HCT116 (cell line): ENCODE data around the gene S100A11. TPM values are rescaled to one million over a fixed set of nuclear protein-coding genes. Genes with fewer than 3 reads are reported as not detected.
A peak's percentile ranks its signal among the peaks of the same experiment; 100 is the strongest.

Source experiments
- ATAC-seq: fragments of 200-7000 bp; cut with Tn5 transposase; 2 replicates; pipeline ENCODE4 v1.9.1; 2020; ENCODE audit warnings: mild to moderate bottlenecking, moderate library complexity
- BruUV-seq: library from RNA; stranded (reverse); fragments of 400-500 nt; replicated peaks from 2 replicates; lab custom pipeline; 2021; lab: Mats Ljungman, UMichigan
- CTCF ChIA-PET: fragments of 300-600 bp; sonication (Branson Sonifier 250); formaldehyde crosslinking; loops from one replicate; lab custom pipeline; 2021; ENCODE audit warnings: antibody characterized with exemption; lab: Charles Lee
- POLR2A ChIA-PET: fragments of 300-600, 350-600 bp; sonication (Branson Sonifier 250); formaldehyde crosslinking; loops from one replicate; lab custom pipeline; 2021; ENCODE audit warnings: antibody characterized with exemption; lab: Charles Lee
- RAD21 ChIA-PET, 2 experiments: fragments of 300-600 bp; sonication (Branson Sonifier 250); formaldehyde crosslinking; loops; one replicate each; lab custom pipeline; 2023; ENCODE audit warnings: low total read pairs in 2 of 2; ENCODE audit not compliant: uncharacterized antibody in 2 of 2, unreplicated experiment in 2 of 2, low non-redundant PET in 1 of 2; lab: Charles Lee
- DNase-seq: peaks from one replicate; pipeline ENCODE4 v3.0.0-alpha.2; 2010; ENCODE audit warnings: low read depth, low spot score
- H2AFZ ChIP-seq: fragments of 200-600 bp; shearing (Covaris generic), sonication (generic); 2 replicates; pipeline ENCODE4 v1.6.1; 2017; ENCODE audit warnings: low read depth, mixed run types, mixed read lengths, antibody characterized with exemption, low read length; ENCODE audit not compliant: poor library complexity, severe bottlenecking
- H3K27ac ChIP-seq: 2 replicates; pipeline ENCODE4 v1.5.1; 2012; ENCODE audit warnings: low read depth, low read length
- H3K27me3 ChIP-seq: fragments of 200-600 bp; sonication (generic); 2 replicates; pipeline ENCODE4 v1.6.1; 2016; ENCODE audit warnings: mixed run types, low read length, mixed read lengths; ENCODE audit not compliant: insufficient read depth
- H3K36me3 ChIP-seq, 2 experiments: fragments of 200-500 bp in 1 of 2; fragments of 200-600 bp in 1 of 2; sonication (Bioruptor generic) in 1 of 2; sonication (generic) in 1 of 2; 2 replicates each; pipeline versions ENCODE4 v1.5.1 to v1.6.1; 2014 to 2016; ENCODE audit warnings: low read length in 2 of 2, inconsistent platforms in 1 of 2, mixed read lengths in 1 of 2, mixed run types in 1 of 2; ENCODE audit not compliant: insufficient read depth in 2 of 2, control insufficient read depth in 1 of 2
- H3K4me1 ChIP-seq, 2 experiments: fragments of 200-600 bp in 1 of 2; sonication (generic) in 1 of 2; 2 replicates each; pipeline versions ENCODE4 v1.5.1 to v1.6.1; 2012 to 2017; ENCODE audit warnings: low read length in 2 of 2, inconsistent platforms in 1 of 2, mild to moderate bottlenecking in 1 of 2, mixed read lengths in 1 of 2, mixed run types in 1 of 2, moderate library complexity in 1 of 2; ENCODE audit not compliant: insufficient read depth in 2 of 2, control insufficient read depth in 1 of 2
- H3K4me2 ChIP-seq: fragments of 200-600 bp; sonication (generic); 2 replicates; pipeline ENCODE4 v1.6.1; 2017; ENCODE audit warnings: mixed run types, low read length, mixed read lengths
- H3K4me3 ChIP-seq, 2 experiments: fragments of 200-600 bp in 1 of 2; sonication (generic) in 1 of 2; replicated peaks in 1 of 2; 2 replicates each; pipeline ENCODE4 v1.5.1; 2011 to 2016; ENCODE audit warnings: low read length in 2 of 2, control low read depth in 1 of 2, low read depth in 1 of 2, mild to moderate bottlenecking in 1 of 2, mixed read lengths in 1 of 2, mixed run types in 1 of 2
- H3K79me2 ChIP-seq: fragments of 200-600 bp; sonication (generic); 2 replicates; pipeline ENCODE4 v1.6.1; 2017; ENCODE audit warnings: mild to moderate bottlenecking, mixed run types, low read length, moderate library complexity, mixed read lengths; ENCODE audit not compliant: insufficient read depth
- H3K9ac ChIP-seq: fragments of 200-600 bp; sonication (generic); 2 replicates; pipeline ENCODE4 v1.6.1; 2016; ENCODE audit warnings: low read length, mixed read lengths
- H3K9me2 ChIP-seq: fragments of 200-600 bp; sonication (generic), shearing (Covaris generic); 2 replicates; pipeline ENCODE4 v1.6.1; 2017; ENCODE audit warnings: mixed run types, mild to moderate bottlenecking, moderate library complexity; ENCODE audit not compliant: insufficient read depth
- H3K9me3 ChIP-seq, 2 experiments: fragments of 200-500 bp in 1 of 2; fragments of 200-600 bp in 1 of 2; sonication (Bioruptor generic) in 1 of 2; sonication (generic) in 1 of 2; 2 replicates each; pipeline ENCODE4 v1.6.1; 2014 to 2017; ENCODE audit warnings: low read length in 2 of 2, mixed read lengths in 2 of 2, inconsistent platforms in 1 of 2, low read depth in 1 of 2, mild to moderate bottlenecking in 1 of 2, mixed run types in 1 of 2, moderate library complexity in 1 of 2; ENCODE audit not compliant: control insufficient read depth in 1 of 2, insufficient read depth in 1 of 2
- H4K20me1 ChIP-seq: fragments of 200-600 bp; sonication (generic), shearing (Covaris generic); 2 replicates; pipeline ENCODE4 v1.6.1; 2017; ENCODE audit warnings: mixed run types, mild to moderate bottlenecking, moderate library complexity; ENCODE audit not compliant: insufficient read depth
- CEBPB ChIP-seq: IDR thresholded peaks from 2 replicates; pipeline ENCODE4 v1.6.1; 2012; ENCODE audit warnings: low read depth
- EGR1 ChIP-seq: IDR thresholded peaks from 2 replicates; pipeline ENCODE4 v1.6.1; 2012; ENCODE audit warnings: low read depth
- FOSL1 ChIP-seq: IDR thresholded peaks from 2 replicates; pipeline ENCODE4 v1.6.1; 2012; ENCODE audit warnings: low read depth
- JUND ChIP-seq: IDR thresholded peaks from 2 replicates; pipeline ENCODE4 v1.6.1; 2012
- POLR2AphosphoS5 ChIP-seq: IDR thresholded peaks from 2 replicates; pipeline ENCODE4 v1.6.1; 2011; ENCODE audit warnings: mild to moderate bottlenecking, low read depth, low read length, moderate library complexity
- RAD21 ChIP-seq: IDR thresholded peaks from 2 replicates; pipeline ENCODE4 v1.6.1; 2012; ENCODE audit warnings: low read depth, mild to moderate bottlenecking
- SIN3A ChIP-seq: IDR thresholded peaks from 2 replicates; pipeline ENCODE4 v1.6.1; 2012; ENCODE audit warnings: low read depth
- ZNF274 ChIP-seq: fragments of 200-500 bp; sonication (Bioruptor generic); IDR thresholded peaks from 2 replicates; pipeline ENCODE4 v1.6.1; 2014; ENCODE audit warnings: mild to moderate bottlenecking, low read depth, low read length, inconsistent platforms
- intact Hi-C: fragments of 100-400 bp; cut with micrococcal nuclease; formaldehyde crosslinking; loops from 2 replicates; pipeline ENCODE4 v1.10.0; 2022
- total RNA-seq: library from RNA; stranded (reverse); gene quantifications from one replicate; pipeline ENCODE4 v1.2.1, GENCODE V29; 2021; ENCODE audit not compliant: unreplicated experiment
- TF ChIP-seq, protein P1 (sequence below), 3 experiments: fragments of 200-600 bp in 1 of 3; sonication (generic) in 1 of 3; IDR thresholded peaks in 2 of 3; conservative IDR thresholded peaks in 1 of 3; 2 replicates each; pipeline ENCODE4 v1.5.1; 2012 to 2017; ENCODE audit warnings: low read depth in 2 of 3, low read length in 2 of 3, antibody characterized with exemption in 1 of 3, borderline replicate concordance in 1 of 3, control low read depth in 1 of 3, mild to moderate bottlenecking in 1 of 3, mixed read lengths in 1 of 3, mixed run types in 1 of 3, moderate library complexity in 1 of 3; ENCODE audit not compliant: insufficient read depth in 1 of 3
- TF ChIP-seq, protein P2 (sequence below): IDR thresholded peaks from 2 replicates; pipeline ENCODE4 v1.6.1; 2012; ENCODE audit warnings: low read depth

S100A11 gene
- total RNA-seq, 1 experiment from 2014 or later = 229 TPM

- no peaks in the 10 kb centered on the region for H3K79me2 ChIP-seq
- H3K9me2 ChIP-seq = no peaks in the 10 kb centered on the region
- H2AFZ ChIP-seq = no peak overlapping the region
- H3K27ac ChIP-seq = no peak overlapping the region
- ATAC-seq = no peak
- H3K4me2 ChIP-seq = no peak overlapping the region
- H3K9ac ChIP-seq = no peak overlapping the region
- DNase-seq = no peak
- H3K27me3 ChIP-seq = peaks cover 23% of the 10 kb centered on the region
- no peaks in the 10 kb centered on the region for H4K20me1 ChIP-seq
- ChIA-PET RAD21 (no interaction called here), CTCF (interaction anchor here (10.2 kb wide), 1 partner anchor 132 kb away, joined by 130 read pairs; no protein-coding TSS in a partner anchor)
- H3K36me3 ChIP-seq = no peaks in the 10 kb centered on the region
- TF ChIP-seq POLR2AphosphoS5 (no peak), RAD21 (no peak), EGR1 (no peak)
- TF ChIP-seq, all 23 proteins: peak for 0
- intact Hi-C loops = no loop called here
- no peaks in the 10 kb centered on the region for H3K9me3 ChIP-seq
- no TSS peak for BruUV-seq
- peaks cover 27 to 55% of the 10 kb centered on the region in 2 experiments for H3K4me1 ChIP-seq
- POLR2A ChIA-PET = no interaction called here
- no peak overlapping the region for H3K4me3 ChIP-seq
Observed at GRCh38 chr1:152050886-152051675, 14.3 kb upstream of the S100A11 start.

DNA sequence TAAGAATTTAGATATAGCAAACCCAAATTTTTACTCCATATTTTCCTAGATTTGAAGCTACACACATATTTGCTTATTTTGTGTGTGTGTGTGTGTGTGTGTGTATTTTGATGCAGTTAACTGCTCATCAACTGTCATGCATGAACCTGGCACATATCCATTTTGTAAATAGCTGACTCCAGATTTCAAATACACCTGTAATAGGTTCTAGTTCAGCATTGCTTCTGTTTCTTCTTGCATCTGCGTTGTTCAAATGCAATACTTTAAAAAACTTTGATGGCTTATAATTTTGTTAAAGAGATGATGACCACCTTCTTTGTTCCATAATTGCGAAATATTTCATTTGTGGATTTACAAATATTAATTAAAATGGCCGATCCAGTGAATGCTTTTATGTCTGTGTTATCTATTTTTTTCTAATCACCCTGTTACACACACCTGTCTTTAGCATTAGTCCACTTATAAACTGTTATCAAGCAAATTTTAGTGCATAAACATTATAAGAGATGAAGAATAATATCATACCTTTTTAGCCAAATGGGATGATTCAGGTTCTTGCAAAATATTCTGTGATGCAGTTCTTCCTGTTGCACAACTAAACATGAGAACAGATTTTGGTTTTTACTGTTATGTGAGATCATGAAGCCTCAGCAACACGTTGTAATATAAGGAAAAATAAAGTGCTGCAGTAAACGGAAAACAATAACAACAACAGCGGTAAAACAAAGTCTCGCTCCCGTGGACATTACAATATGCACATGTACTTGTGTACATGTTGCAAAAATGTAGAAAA is 12.7 kb upstream of the S100A11 start:
- CTCF ChIA-PET = interaction anchor here (0.8 to 10.2 kb wide), 2 partner anchors 116 to 134 kb away, joined by 3 to 130 read pairs; no protein-coding TSS in a partner anchor
- Histone ChIP-seq H2AFZ (peak overlapping the region; percentile 48), H3K9me3 (0 out of 4 replicates have a peak, but pooled peaks cover 0 to 6% of the 10 kb centered on the region in 2 experiments), H3K4me3 (no peak overlapping the region), H3K9me2 (no peaks in the 10 kb centered on the region), H3K9ac (no peak overlapping the region), H3K27ac (peak overlapping the region; percentile 98), H4K20me1 (no peaks in the 10 kb centered on the region), H3K27me3 (peaks cover 10% of the 10 kb centered on the region), H3K4me2 (peak overlapping the region; percentile 78; the same call in 1 of the 2 replicates), H3K79me2 (no peaks in the 10 kb centered on the region), H3K36me3 (no peaks in the 10 kb centered on the region), H3K4me1 (peaks cover 29 to 61% of the 10 kb centered on the region in 2 experiments)
- RAD21 ChIA-PET = interaction anchor here in 1 of 2 experiments (0.6 kb wide), 1 partner anchor 14 kb away, joined by 3 read pairs; no protein-coding TSS in a partner anchor
- DNase-seq (no peak), ATAC-seq (no peak)
- intact Hi-C loops = loop anchor here (2.0 kb wide), 1 partner anchor 61 kb away; no protein-coding TSS in a partner anchor
- POLR2A ChIA-PET = interaction anchor here (1.2 to 3.0 kb wide), 4 partner anchors 13 to 200 kb away, joined by 3 to 35 read pairs (median 4); partner anchors contain the start of genes S100A11 and THEM4
- TF ChIP-seq, protein P1, sequence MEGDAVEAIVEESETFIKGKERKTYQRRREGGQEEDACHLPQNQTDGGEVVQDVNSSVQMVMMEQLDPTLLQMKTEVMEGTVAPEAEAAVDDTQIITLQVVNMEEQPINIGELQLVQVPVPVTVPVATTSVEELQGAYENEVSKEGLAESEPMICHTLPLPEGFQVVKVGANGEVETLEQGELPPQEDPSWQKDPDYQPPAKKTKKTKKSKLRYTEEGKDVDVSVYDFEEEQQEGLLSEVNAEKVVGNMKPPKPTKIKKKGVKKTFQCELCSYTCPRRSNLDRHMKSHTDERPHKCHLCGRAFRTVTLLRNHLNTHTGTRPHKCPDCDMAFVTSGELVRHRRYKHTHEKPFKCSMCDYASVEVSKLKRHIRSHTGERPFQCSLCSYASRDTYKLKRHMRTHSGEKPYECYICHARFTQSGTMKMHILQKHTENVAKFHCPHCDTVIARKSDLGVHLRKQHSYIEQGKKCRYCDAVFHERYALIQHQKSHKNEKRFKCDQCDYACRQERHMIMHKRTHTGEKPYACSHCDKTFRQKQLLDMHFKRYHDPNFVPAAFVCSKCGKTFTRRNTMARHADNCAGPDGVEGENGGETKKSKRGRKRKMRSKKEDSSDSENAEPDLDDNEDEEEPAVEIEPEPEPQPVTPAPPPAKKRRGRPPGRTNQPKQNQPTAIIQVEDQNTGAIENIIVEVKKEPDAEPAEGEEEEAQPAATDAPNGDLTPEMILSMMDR (IDR thresholded peaks at IDR 0.05 in 2 of 3, conservative IDR thresholded peaks at IDR 0.05 in 1 of 3; ENCODE audit: borderline replicate concordance in 1 of 3, insufficient read depth in 1 of 3, low read depth in 2 of 3, low read length in 2 of 3) = no peak
- TF ChIP-seq SIN3A (no peak), FOSL1 (no peak), JUND (no peak), EGR1 (no peak), RAD21 (no peak), CEBPB (peak; percentile 47; the same call in 1 of the 2 replicates), ZNF274 (no peak)
- TF ChIP-seq, protein P2, sequence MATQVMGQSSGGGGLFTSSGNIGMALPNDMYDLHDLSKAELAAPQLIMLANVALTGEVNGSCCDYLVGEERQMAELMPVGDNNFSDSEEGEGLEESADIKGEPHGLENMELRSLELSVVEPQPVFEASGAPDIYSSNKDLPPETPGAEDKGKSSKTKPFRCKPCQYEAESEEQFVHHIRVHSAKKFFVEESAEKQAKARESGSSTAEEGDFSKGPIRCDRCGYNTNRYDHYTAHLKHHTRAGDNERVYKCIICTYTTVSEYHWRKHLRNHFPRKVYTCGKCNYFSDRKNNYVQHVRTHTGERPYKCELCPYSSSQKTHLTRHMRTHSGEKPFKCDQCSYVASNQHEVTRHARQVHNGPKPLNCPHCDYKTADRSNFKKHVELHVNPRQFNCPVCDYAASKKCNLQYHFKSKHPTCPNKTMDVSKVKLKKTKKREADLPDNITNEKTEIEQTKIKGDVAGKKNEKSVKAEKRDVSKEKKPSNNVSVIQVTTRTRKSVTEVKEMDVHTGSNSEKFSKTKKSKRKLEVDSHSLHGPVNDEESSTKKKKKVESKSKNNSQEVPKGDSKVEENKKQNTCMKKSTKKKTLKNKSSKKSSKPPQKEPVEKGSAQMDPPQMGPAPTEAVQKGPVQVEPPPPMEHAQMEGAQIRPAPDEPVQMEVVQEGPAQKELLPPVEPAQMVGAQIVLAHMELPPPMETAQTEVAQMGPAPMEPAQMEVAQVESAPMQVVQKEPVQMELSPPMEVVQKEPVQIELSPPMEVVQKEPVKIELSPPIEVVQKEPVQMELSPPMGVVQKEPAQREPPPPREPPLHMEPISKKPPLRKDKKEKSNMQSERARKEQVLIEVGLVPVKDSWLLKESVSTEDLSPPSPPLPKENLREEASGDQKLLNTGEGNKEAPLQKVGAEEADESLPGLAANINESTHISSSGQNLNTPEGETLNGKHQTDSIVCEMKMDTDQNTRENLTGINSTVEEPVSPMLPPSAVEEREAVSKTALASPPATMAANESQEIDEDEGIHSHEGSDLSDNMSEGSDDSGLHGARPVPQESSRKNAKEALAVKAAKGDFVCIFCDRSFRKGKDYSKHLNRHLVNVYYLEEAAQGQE = no peak
- no TSS peak for BruUV-seq
